Measurements from ENCODE around the gene MAST4. TPM values are rescaled to one million over a fixed set of nuclear protein-coding genes. Genes with fewer than 3 reads are reported as not detected.

MAST4 gene
- total RNA-seq, 2 donors from 2014 or later, result 36.8 to 45.7 TPM

GRCh38 chr5:66565878-66566277, 30.3 kb upstream of the MAST4 start:
- H3K27ac ChIP-seq, result no peak overlapping the region
- TF ChIP-seq CTCF (IDR thresholded peaks at IDR 0.05), result no peak
- TF ChIP-seq POLR2AphosphoS5 (IDR thresholded peaks at IDR 0.05), result no peak
- no peak for TF ChIP-seq POLR2A (IDR thresholded peaks at IDR 0.05)
- no peaks in the 10 kb centered on the region for H3K27me3 ChIP-seq (replicated peaks; ENCODE audit: insufficient read depth)
- 85% methylated on average over 2 of the region's 2 CpGs for WGBS
- no peaks in the 10 kb centered on the region for H3K9me3 ChIP-seq
- DNase-seq (ENCODE audit: low spot score), result no peak
- no peaks in the 10 kb centered on the region for H3K36me3 ChIP-seq
- intact Hi-C loops (cut with DNase I), result no loop called here
- no peaks in the 10 kb centered on the region for H3K4me1 ChIP-seq (replicated peaks)
- H3K4me3 ChIP-seq, result no peak overlapping the region

- no peaks in the 10 kb centered on the region for H3K9me3 ChIP-seq
- no peaks in the 10 kb centered on the region for H3K36me3 ChIP-seq
- H3K27me3 ChIP-seq (replicated peaks; ENCODE audit: insufficient read depth), result no peaks in the 10 kb centered on the region
- no peak for DNase-seq (ENCODE audit: low spot score)
- H3K4me1 ChIP-seq (replicated peaks), result no peaks in the 10 kb centered on the region
- intact Hi-C loops (cut with DNase I), result no loop called here
- 79% methylated on average over 3 of the region's 3 CpGs for whole genome bisulfite sequencing
- H3K27ac ChIP-seq, result no peak overlapping the region
- no peak overlapping the region for H3K4me3 ChIP-seq
- TF ChIP-seq POLR2A (IDR thresholded peaks at IDR 0.05) (no peak), CTCF (IDR thresholded peaks at IDR 0.05) (no peak), POLR2AphosphoS5 (IDR thresholded peaks at IDR 0.05) (no peak)
Observed at GRCh38 chr5:66567474-66567873, 28.7 kb upstream of the MAST4 start.

- WGBS, result 4% methylated on average over 1 of the region's 1 CpG
Observed at GRCh38 chr5:66570201-66570600, 26.0 kb upstream of the MAST4 start.

GRCh38 chr5:66573733-66574132, 22.5 kb upstream of the MAST4 start:
- H3K4me3 ChIP-seq, result no peak overlapping the region
- WGBS, result 26% methylated on average over 2 of the region's 2 CpGs
- H3K4me1 ChIP-seq (replicated peaks), result peaks cover 5% of the 10 kb centered on the region
- no peaks in the 10 kb centered on the region for H3K9me3 ChIP-seq
- no peaks in the 10 kb centered on the region for H3K36me3 ChIP-seq
- intact Hi-C loops (cut with DNase I), result no loop called here
- H3K27me3 ChIP-seq (replicated peaks; ENCODE audit: insufficient read depth), result no peaks in the 10 kb centered on the region
- H3K27ac ChIP-seq, result no peak overlapping the region
- TF ChIP-seq POLR2AphosphoS5 (IDR thresholded peaks at IDR 0.05) (no peak), CTCF (IDR thresholded peaks at IDR 0.05) (no peak), POLR2A (IDR thresholded peaks at IDR 0.05) (no peak)
- DNase-seq (ENCODE audit: low spot score), result no peak

More at GRCh38 chr5:66570201-66570600, 26.0 kb upstream of the MAST4 start:
- DNase-seq (ENCODE audit: low spot score), result no peak
- no peaks in the 10 kb centered on the region for H3K9me3 ChIP-seq
- no peak overlapping the region for H3K4me3 ChIP-seq
- H3K4me1 ChIP-seq (replicated peaks), result peaks cover 5% of the 10 kb centered on the region
- no peaks in the 10 kb centered on the region for H3K36me3 ChIP-seq
- intact Hi-C loops (cut with DNase I), result no loop called here
- no peaks in the 10 kb centered on the region for H3K27me3 ChIP-seq (replicated peaks; ENCODE audit: insufficient read depth)
- TF ChIP-seq CTCF (IDR thresholded peaks at IDR 0.05) (no peak), POLR2A (IDR thresholded peaks at IDR 0.05) (no peak), POLR2AphosphoS5 (IDR thresholded peaks at IDR 0.05) (no peak)
- no peak overlapping the region for H3K27ac ChIP-seq

GRCh38 chr5:66582499-66583165, 13.6 kb upstream of the MAST4 start:
- Histone ChIP-seq H3K36me3 (no peaks in the 10 kb centered on the region), H3K27me3 (replicated peaks; ENCODE audit: insufficient read depth) (no peaks in the 10 kb centered on the region), H3K4me1 (replicated peaks) (no peaks in the 10 kb centered on the region), H3K27ac (no peak overlapping the region), H3K9me3 (no peaks in the 10 kb centered on the region), H3K4me3 (no peak overlapping the region)
- intact Hi-C loops (cut with DNase I), result no loop called here
- WGBS, result 67% methylated on average over 5 of the region's 5 CpGs
- TF ChIP-seq POLR2AphosphoS5 (IDR thresholded peaks at IDR 0.05), result no peak
- TF ChIP-seq POLR2A (IDR thresholded peaks at IDR 0.05), result no peak
- no peak for TF ChIP-seq CTCF (IDR thresholded peaks at IDR 0.05)
- DNase-seq (ENCODE audit: low spot score), result no peak
